HG03159 (cell line): ENCODE data around the gene TEFM.
"Not testable (repeated sequence)": the region's sequence is repeated elsewhere in the genome, so short reads cannot be mapped to it uniquely, and the experiment has no call there.

Source experiments
- ATAC-seq: cut with Tn5 transposase; IDR thresholded peaks from one replicate; pipeline ENCODE4 v1.9.1; 2021; ENCODE audit warnings: mild to moderate bottlenecking, moderate library complexity; ENCODE audit not compliant: unreplicated experiment

TEFM gene

DNA sequence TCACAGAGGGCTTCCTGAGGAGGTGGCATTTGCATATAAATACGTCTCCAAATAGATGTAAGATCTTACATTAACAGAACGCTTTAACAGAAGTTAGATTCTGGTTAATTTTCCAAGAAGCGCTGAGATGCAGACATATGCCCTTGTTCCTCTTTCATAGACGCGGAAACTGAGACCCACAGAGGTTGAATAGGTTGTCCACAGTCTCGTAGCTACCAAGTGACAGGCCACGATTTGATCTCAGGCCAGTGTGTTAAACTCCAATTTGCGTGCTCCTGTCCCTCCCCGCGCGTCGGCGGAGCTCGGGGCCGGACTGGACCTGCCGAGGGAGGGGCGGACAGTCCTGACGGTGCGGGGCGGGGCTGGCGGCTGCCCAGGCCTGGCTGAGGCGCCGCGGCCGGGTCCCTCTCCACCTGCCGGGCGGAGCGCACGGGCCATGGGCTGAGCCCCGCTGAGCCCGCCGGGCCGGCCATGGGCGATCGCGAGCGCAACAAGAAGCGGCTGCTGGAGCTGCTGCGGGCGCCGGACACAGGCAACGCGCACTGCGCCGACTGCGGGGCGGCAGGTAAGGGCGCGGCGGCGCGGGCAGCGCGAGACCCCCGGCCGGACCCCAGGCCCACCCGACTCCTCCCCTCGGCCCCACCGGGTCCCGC lies 15.6 kb upstream of the TEFM start, which contains the start of gene ADAP2:
TSS of gene ADAP2 (plus strand) at position 402 of the 653 bp plus-strand sequence. CDS start at position 472, 70 bp downstream.
- no peak for ATAC-seq

DNA sequence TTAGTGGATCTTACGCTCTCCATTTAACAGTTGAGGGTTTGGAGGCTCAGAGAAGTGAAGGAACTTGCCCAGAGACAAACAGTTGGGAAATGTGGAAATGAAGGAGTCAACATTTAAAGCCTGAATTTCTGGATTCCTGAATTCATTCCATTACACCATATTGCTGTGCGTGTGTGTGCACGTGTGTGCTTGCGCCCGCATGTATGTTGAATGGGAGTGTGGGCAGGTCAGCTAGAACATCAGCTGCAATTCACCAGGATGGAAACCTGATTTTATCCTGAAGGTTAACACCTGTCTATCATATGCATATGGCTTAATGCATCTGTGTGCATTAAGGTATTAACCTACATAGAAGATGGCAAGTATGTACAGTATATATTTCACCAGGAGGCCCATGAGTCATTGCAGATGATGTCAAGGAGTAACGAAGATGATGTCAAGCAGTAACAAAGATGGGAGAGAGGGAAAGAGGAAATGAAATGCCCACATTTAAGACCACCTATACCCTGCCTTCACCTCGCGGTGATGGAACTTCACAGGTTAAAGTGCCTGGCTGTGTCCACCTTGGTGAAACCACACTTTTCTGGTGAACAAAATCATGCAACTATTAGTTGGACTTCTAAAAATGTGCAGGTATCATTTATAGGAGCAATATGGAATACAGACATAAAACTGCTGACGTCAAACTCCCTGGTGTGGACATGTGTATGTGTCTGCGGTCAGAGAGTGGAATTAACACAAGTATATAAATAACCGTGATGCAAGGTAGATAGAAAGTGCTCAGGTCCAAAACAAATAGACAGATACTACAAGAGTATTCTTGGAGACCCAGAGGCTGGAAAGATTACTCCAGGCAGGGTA lies 14.9 kb upstream of the TEFM start:
- no peak for ATAC-seq

DNA sequence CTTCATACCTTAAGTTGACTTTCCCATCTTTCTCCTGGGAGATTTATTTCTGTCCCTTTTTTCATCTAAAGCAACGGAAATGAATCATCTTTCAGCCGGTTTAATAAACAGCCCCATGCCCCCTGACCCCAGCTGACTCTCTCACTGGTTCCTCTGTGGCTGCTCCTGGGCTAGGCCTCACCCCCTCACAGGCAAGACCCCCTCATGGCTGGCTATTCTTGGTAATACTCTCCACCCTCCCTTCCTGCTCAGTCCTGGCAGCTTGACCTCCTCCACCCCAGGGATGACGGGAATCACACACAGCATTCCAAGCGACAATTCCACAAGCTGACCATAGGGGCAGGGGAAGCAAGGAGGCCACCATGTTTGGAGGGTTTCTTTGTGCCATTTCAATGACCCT lies 14.2 kb upstream of the TEFM start:
- no peak for ATAC-seq

DNA sequence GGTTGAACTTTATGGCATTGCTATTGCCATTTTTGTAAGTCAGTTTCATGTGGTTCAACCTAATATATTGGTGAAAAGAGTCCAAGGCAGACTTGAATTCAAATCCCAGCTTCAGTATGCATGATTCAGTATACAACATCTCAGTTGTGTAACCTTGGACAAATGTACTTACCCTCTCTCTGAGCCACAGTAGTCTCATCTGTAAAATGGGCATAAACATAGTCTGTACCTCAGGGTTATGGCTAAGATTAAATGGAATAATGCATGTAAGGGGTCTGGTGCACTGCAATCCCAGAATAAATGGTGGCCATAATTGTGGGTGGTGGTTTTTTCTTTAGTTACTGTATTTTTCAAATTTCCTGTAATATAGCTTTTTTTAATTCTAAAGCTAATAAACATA lies 11.0 kb upstream of the TEFM start:
- no peak for ATAC-seq

- ATAC-seq = no peak
Observed at GRCh38 chr17:30915833-30916611, 10.0 kb upstream of the TEFM start.

DNA sequence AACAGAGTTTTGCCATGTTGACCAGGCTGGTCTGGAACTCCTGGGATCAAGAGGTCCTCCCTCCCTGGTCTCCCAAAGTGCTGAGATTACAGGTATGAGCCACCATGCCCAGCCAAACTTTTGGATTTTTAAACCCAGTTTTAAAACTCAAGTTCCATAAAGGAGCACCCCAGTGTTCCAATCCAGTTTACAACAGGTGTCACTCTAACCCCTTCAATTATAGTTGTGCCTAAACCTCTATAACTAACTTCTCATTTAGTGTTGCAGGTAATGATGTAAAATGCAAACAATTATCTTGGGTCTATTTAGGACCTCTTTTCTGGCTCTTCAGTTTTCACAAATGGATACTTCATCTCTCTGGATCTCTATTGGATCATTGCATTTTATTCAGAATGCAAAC lies 7.9 kb upstream of the TEFM start:
- no peak for ATAC-seq

DNA sequence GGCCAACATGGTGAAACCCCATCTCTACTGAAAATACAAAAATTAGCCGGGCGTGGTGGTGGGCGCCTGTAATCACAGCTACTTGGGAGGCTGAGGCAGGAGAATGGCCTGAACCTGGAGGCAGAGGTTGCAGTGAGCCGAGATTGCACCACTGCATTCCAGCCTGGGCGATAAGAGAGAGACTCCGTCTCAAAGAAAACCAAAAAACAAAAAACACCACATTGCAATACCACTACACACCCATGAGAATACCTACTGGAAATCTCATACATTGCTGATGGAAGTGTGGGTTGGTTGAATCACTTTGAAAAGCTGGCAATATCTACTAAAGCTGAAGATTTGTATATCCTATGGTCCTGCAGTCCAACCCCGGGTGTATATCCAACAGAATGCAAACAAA lies 4.1 kb upstream of the TEFM start:
- ATAC-seq = not testable (repeated sequence)

- no peak for ATAC-seq
Observed at GRCh38 chr17:30908717-30909420, 2.8 kb upstream of the TEFM start.

DNA sequence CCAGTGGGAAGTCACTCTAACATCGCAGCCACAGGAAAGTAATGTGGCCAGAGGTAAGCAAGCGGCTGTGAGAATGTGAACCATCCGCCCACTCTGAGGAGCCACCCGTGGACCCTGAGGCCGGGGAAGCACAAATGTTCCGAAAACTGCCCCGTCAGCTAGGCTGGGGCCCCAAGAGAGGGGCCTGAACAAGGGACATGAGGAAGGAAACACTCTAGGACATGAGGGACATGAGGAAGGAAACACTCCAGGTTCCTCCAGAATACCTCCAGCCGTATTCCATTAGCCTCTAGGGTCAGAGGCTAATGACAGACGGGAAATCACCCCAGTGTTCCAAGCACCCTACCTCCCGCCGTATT lies 317 bp downstream of the TEFM start:
- ATAC-seq = peak; percentile 9

DNA sequence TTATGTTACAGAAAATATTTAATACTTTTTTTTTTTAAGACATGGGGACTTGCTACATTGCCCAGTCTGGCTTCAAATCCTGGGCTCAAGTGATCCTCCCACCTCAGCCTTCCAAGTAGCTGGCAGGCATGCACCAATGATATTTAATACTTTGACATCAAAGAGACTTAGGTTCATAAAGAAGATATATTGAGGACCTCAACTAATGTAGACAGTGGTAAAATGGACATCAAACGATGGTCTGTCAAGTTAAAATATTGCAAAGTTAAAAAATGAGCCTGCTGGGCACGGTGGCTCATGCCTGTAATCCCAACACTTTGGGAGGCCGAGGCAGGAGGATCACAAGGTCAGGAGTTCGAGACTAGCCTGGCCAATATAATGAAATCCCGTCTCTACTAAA lies 8.7 kb downstream of the TEFM start:
- no peak for ATAC-seq

DNA sequence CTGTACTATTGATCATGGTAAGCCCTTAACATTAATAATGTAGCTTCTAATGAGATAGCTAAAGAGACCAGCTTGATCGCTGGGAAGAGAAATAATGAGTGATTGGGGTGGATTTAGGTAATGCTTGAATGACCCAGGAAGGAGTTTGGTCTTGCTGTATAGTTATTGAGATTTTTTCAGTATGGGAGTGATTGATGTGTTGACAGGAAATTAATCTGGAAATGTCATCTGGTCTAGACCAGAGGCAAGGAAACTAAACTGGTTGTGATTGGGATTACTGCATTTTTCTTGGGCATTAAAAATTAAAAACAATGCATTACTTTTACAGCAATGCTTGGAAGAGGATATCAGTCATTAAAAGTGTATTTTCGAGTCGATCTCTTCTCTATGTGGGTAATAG lies 11.8 kb downstream of the TEFM start:
- ATAC-seq = no peak

GRCh38 chr17:30886187-30886586 lies 19.9 kb downstream of the TEFM start:
- ATAC-seq = no peak

- no peak for ATAC-seq
Observed at GRCh38 chr17:30869005-30869404, 37.0 kb downstream of the TEFM start.

GRCh38 chr17:30864636-30865035 lies 41.4 kb downstream of the TEFM start:
- ATAC-seq = no peak

GRCh38 chr17:30858556-30859250 lies 47.3 kb downstream of the TEFM start:
- ATAC-seq = no peak

GRCh38 chr17:30854146-30854545 lies 51.9 kb downstream of the TEFM start:
- no peak for ATAC-seq
